K562 (cell line): ENCODE data around the gene FBXL2. TPM values are rescaled to one million over a fixed set of nuclear protein-coding genes. Genes with fewer than 3 reads are reported as not detected.

Experiments
- ATAC-seq: fragments of 200-7000 bp; cut with Tn5 transposase; 3 replicates; pipeline ENCODE4 v1.9.1; 2020; ENCODE audit warnings: moderate library complexity
- BruUV-seq: library from RNA; stranded (reverse); fragments of 400-500 nt; replicated peaks from 2 replicates; lab custom pipeline; 2021; lab: Mats Ljungman, UMichigan
- CTCF ChIA-PET: fragments of 300-600 bp; formaldehyde crosslinking; extraction: SDS; loops from one replicate; lab custom pipeline; 2021; ENCODE audit warnings: low intra/inter-chr PET ratio; lab: Yijun Ruan, JAX
- POLR2A ChIA-PET: fragments of 300-600, 350-650 bp; sonication (Branson Sonifier 250); formaldehyde crosslinking; extraction: SDS; loops from one replicate; lab custom pipeline; 2021; ENCODE audit warnings: antibody characterized with exemption, inconsistent platforms; lab: Yijun Ruan, JAX
- DNase-seq, 4 experiments: peaks; one replicate each; pipeline versions ENCODE4 v3.0.0 to v3.0.0-alpha.2; 2011 to 2018; ENCODE audit warnings: low spot score in 3 of 4, mixed read lengths in 3 of 4; ENCODE audit errors: extremely low read depth in 1 of 4
- FAIRE-seq: peaks from 2 replicates; lab custom pipeline; 2011; peaks lifted over from hg19 to GRCh38; lab: Jason Lieb, UNC
- H2AFZ ChIP-seq: 2 replicates; pipeline ENCODE4 v1.6.0; 2011; ENCODE audit warnings: low read depth, low read length, control low read depth, inconsistent platforms
- H3K27ac ChIP-seq: fragments of 200-600 bp; 3 replicates; pipeline ENCODE4 v1.8.0; 2011; ENCODE audit warnings: low read depth, mild to moderate bottlenecking, control low read depth, inconsistent platforms, low read length, moderate library complexity, mixed read lengths; ENCODE audit errors: extremely low read depth
- H3K27me3 ChIP-seq, 2 experiments: fragments of 300-600 bp in 1 of 2; 2 replicates in 1 of 2; 3 replicates in 1 of 2; pipeline versions ENCODE4 v1.6.0 to v1.8.0; 2011; ENCODE audit warnings: inconsistent platforms in 2 of 2, low read length in 2 of 2, mild to moderate bottlenecking in 1 of 2, mixed read lengths in 1 of 2, moderate library complexity in 1 of 2; ENCODE audit not compliant: control insufficient read depth in 2 of 2, insufficient read depth in 2 of 2
- H3K36me3 ChIP-seq: fragments of 300-600 bp; 3 replicates; pipeline ENCODE4 v1.8.0; 2011; ENCODE audit warnings: mild to moderate bottlenecking, low read length, inconsistent platforms; ENCODE audit not compliant: control insufficient read depth, insufficient read depth
- H3K4me1 ChIP-seq, 2 experiments: fragments of 200-600 bp in 1 of 2; replicated peaks in 1 of 2; 2 replicates in 1 of 2; 3 replicates in 1 of 2; pipeline versions ENCODE4 v1.5.1 to v1.8.0; 2011; ENCODE audit warnings: inconsistent platforms in 2 of 2, low read length in 2 of 2, mild to moderate bottlenecking in 1 of 2, mixed read lengths in 1 of 2, moderate library complexity in 1 of 2; ENCODE audit not compliant: control insufficient read depth in 2 of 2, insufficient read depth in 2 of 2
- H3K4me2 ChIP-seq: 2 replicates; pipeline ENCODE4 v1.6.1; 2011; ENCODE audit warnings: low read length, control low read depth, inconsistent platforms, mixed read lengths; ENCODE audit not compliant: insufficient read depth
- H3K4me3 ChIP-seq: fragments of 200-600 bp; sonication (generic), shearing (Covaris generic); 2 replicates; pipeline ENCODE4 v1.5.1; 2016; ENCODE audit warnings: control low read depth, inconsistent platforms
- H3K79me2 ChIP-seq: fragments of 200-600 bp; 3 replicates; pipeline ENCODE4 v1.8.0; 2011; ENCODE audit warnings: low read length, inconsistent platforms; ENCODE audit not compliant: control insufficient read depth, insufficient read depth
- H3K9ac ChIP-seq, 2 experiments: 2 replicates each; pipeline versions ENCODE4 v1.6.0 to v1.6.1; 2011; ENCODE audit warnings: low read depth in 2 of 2, low read length in 2 of 2, control low read depth in 1 of 2, inconsistent platforms in 1 of 2, mild to moderate bottlenecking in 1 of 2, mixed read lengths in 1 of 2; ENCODE audit not compliant: insufficient read depth in 1 of 2
- H3K9me1 ChIP-seq: one replicate; pipeline ENCODE4 v1.6.0; 2011; ENCODE audit warnings: inconsistent platforms, mild to moderate bottlenecking, low read length, moderate library complexity; ENCODE audit not compliant: control insufficient read depth, insufficient read depth
- H3K9me3 ChIP-seq: replicated peaks from 2 replicates; pipeline ENCODE4 v1.5.1; 2011; ENCODE audit warnings: low read depth, low read length, inconsistent platforms; ENCODE audit not compliant: control insufficient read depth, insufficient read depth
- H4K20me1 ChIP-seq: replicated peaks from 2 replicates; pipeline ENCODE4 v1.6.1; 2011; ENCODE audit warnings: low read length, inconsistent platforms, mixed read lengths; ENCODE audit not compliant: control insufficient read depth, insufficient read depth
- BDP1 ChIP-seq: IDR thresholded peaks from 3 replicates; pipeline ENCODE4 v1.6.1; 2011; ENCODE audit not compliant: insufficient read length, insufficient read depth
- CBX1 ChIP-seq: sonication (generic); IDR thresholded peaks from 2 replicates; pipeline ENCODE4 v1.6.1; 2016; ENCODE audit warnings: antibody characterized with exemption, low read depth, mild to moderate bottlenecking
- CSDE1 ChIP-seq, 2 experiments: fragments of 450-650 bp; IDR thresholded peaks; 2 replicates each; pipeline ENCODE4 v1.6.1; 2016; ENCODE audit warnings: mild to moderate bottlenecking in 1 of 2
- ELK3 ChIP-seq: fragments of 450-650 bp; formaldehyde crosslinking; IDR thresholded peaks from 2 replicates; pipeline ENCODE4 v1.4.0; 2020; ENCODE audit warnings: mild to moderate bottlenecking
- FOXO4 ChIP-seq: fragments of 450-650 bp; formaldehyde crosslinking; IDR thresholded peaks from 2 replicates; pipeline ENCODE4 v1.4.0; 2020; ENCODE audit warnings: mild to moderate bottlenecking, moderate library complexity
- HCFC1 ChIP-seq: IDR thresholded peaks from 2 replicates; pipeline ENCODE4 v1.6.1; 2012; ENCODE audit warnings: low read depth, low read length, improper control_type of control experiment
- MEF2A ChIP-seq: IDR thresholded peaks from 2 replicates; pipeline ENCODE4 v1.6.1; 2011; ENCODE audit warnings: low read depth, mild to moderate bottlenecking, low read length, moderate library complexity; ENCODE audit not compliant: control insufficient read depth
- MIER1 ChIP-seq: fragments of 450-650 bp; IDR thresholded peaks from 2 replicates; pipeline ENCODE4 v1.6.1; 2016; ENCODE audit warnings: antibody characterized with exemption, mild to moderate bottlenecking, low read depth
- PRDM10 ChIP-seq: fragments of 450-650 bp; IDR thresholded peaks from 2 replicates; pipeline ENCODE4 v1.6.1; 2018; ENCODE audit not compliant: partially characterized antibody
- PTRF ChIP-seq: fragments of 450-650 bp; IDR thresholded peaks from 2 replicates; pipeline ENCODE4 v1.6.1; 2016; ENCODE audit warnings: mild to moderate bottlenecking, missing genetic modification characterization, missing compliant biosample characterization
- SAFB ChIP-seq: fragments of 200-400 bp; formaldehyde crosslinking; IDR thresholded peaks from 2 replicates; pipeline ENCODE4 v1.6.1; 2017; ENCODE audit warnings: low read depth, low read length, borderline replicate concordance
- ZC3H4 ChIP-seq: sonication (generic); formaldehyde crosslinking; IDR thresholded peaks from 2 replicates; pipeline ENCODE4 v1.9.0; 2021; ENCODE audit warnings: missing genetic modification reagents, borderline replicate concordance
- ZNF140 ChIP-seq: fragments of 250-450 bp; sonication (Bioruptor Pico); IDR thresholded peaks from 2 replicates; pipeline ENCODE4 v1.8.0; 2021; ENCODE audit warnings: moderate library complexity, mild to moderate bottlenecking, inconsistent platforms
- ZNF232 ChIP-seq: sonication (generic); formaldehyde crosslinking; IDR thresholded peaks from 2 replicates; pipeline ENCODE4 v1.8.0; 2022; ENCODE audit warnings: mild to moderate bottlenecking, missing genetic modification reagents
- WGBS: fragments of 100-300 bp; shearing (Covaris generic); methylation state at CpG from one replicate; pipeline ENCODE4 v1.1.6; 2016; ENCODE audit warnings: low coverage, mixed read lengths; ENCODE audit not compliant: insufficient coverage; ENCODE audit errors: missing lambda C conversion rate; 5-methylcytosine and 5-hydroxymethylcytosine counted together
- in situ Hi-C: fragments of 300-500 bp; cut with MboI; formaldehyde crosslinking; loops from 4 replicates; pipeline ENCODE4 v1.15.0; 2018; ENCODE audit warnings: inconsistent platforms, mixed read lengths
- intact Hi-C: fragments of 100-400 bp; cut with micrococcal nuclease; formaldehyde crosslinking; loops from 2 replicates; pipeline ENCODE4 v1.14.2; 2022
- polyA plus RNA-seq, 8 experiments: library from polyadenylated mRNA; depleted of rRNA in 4 of 8; stranded (reverse) in 5 of 8; unstranded in 3 of 8; fragments of >200 nt; fragmentation: Nextera tagmentation in 2 of 8; fragmentation: Illumina TruSeq in 1 of 8; extraction: Ambion mirVana in 2 of 8; extraction: Trizol in 1 of 8; gene quantifications; 2 replicates each; pipeline versions ENCODE4 v1.2.1 to v1.2.3, GENCODE V29; 2011 to 2014; ENCODE audit warnings: inconsistent platforms in 1 of 8, missing spikeins in 1 of 8
- total RNA-seq, 7 experiments: library from RNA; depleted of rRNA in 6 of 7; stranded (reverse); fragments of >200 nt in 6 of 7; fragmentation: Illumina TruSeq in 2 of 7; extraction: Trizol in 2 of 7; gene quantifications; 2 replicates each; pipeline versions ENCODE4 v1.2.1 to v1.2.3, GENCODE V29; 2011 to 2021; ENCODE audit warnings: low replicate concordance in 1 of 7

FBXL2 gene
- total and polyA plus RNA-seq, 9 of the 15 experiments (the other 6 are each of a cell fraction or from before 2014, with no cell fraction given), result 1.3 to 6.9 (median 1.9) TPM

- Histone ChIP-seq H3K36me3 (no peaks in the 10 kb centered on the region), H3K27ac (no peak overlapping the region), H3K9ac (no peak overlapping the region), H3K79me2 (no peaks in the 10 kb centered on the region), H4K20me1 (no peaks in the 10 kb centered on the region), H3K4me3 (no peak overlapping the region), H3K27me3 (no peaks in the 10 kb centered on the region), H3K4me1 (no peaks in the 10 kb centered on the region), H2AFZ (no peak overlapping the region), H3K9me1 (no peaks in the 10 kb centered on the region), H3K9me3 (no peaks in the 10 kb centered on the region), H3K4me2 (no peak overlapping the region)
- ATAC-seq, result no peak
- ChIA-PET CTCF (no interaction called here), POLR2A (interaction anchor here (0.6 to 1.3 kb wide), 2 partner anchors 110 to 565 kb away, joined by 3 read pairs; no protein-coding TSS in a partner anchor)
- intact Hi-C loops (loop anchor here (5.0 kb wide), 1 partner anchor 118 kb away; no protein-coding TSS in a partner anchor), in situ Hi-C loops (no loop called here)
- no TSS peak for BruUV-seq
- no peak for FAIRE-seq
- no peak for DNase-seq
- WGBS, result 0% methylated on average over 1 of the region's 1 CpG
- no peak for TF ChIP-seq FOXO4 (CRISPR knock-in tag)
- TF ChIP-seq PTRF (tag), result no peak
- no peak for TF ChIP-seq SAFB
- TF ChIP-seq MIER1, result no peak
- no peak for TF ChIP-seq ZNF232 (CRISPR knock-in tag)
- TF ChIP-seq BDP1, result no peak
- no peak for TF ChIP-seq ZNF140 (CRISPR knock-in tag)
- no peak for TF ChIP-seq PRDM10
- TF ChIP-seq HCFC1, result no peak
- no peak for TF ChIP-seq MEF2A
- TF ChIP-seq ELK3, result no peak
- no peak for TF ChIP-seq CBX1
- no peak for TF ChIP-seq CSDE1 (IDR thresholded peaks at IDR 0.05)
- no peak for TF ChIP-seq ZC3H4
Observed at GRCh38 chr3:33250712-33251111, 26.5 kb upstream of the FBXL2 start.
